Duodenal mucosa (tissue), 2 donors: ENCODE results near the gene FBXO2.
A peak's percentile ranks its signal among the peaks of the same experiment; 100 is the strongest.

Experiments used
- H3K27ac ChIP-seq: one replicate; pipeline ENCODE4 v1.7.0; 2013; ENCODE audit warnings: low read depth, low read length
- H3K27me3 ChIP-seq, 2 donors: one replicate each; pipeline ENCODE4 v1.7.0; 2013; ENCODE audit warnings: low read length in 2 of 2, control low read depth in 1 of 2; ENCODE audit not compliant: insufficient read depth in 2 of 2, control insufficient read depth in 1 of 2
- H3K36me3 ChIP-seq, 2 donors: one replicate each; pipeline ENCODE4 v1.7.0; 2013; ENCODE audit warnings: low read length in 2 of 2, control low read depth in 1 of 2; ENCODE audit not compliant: insufficient read depth in 2 of 2, control insufficient read depth in 1 of 2
- H3K4me1 ChIP-seq, 2 donors: one replicate each; pipeline ENCODE4 v1.7.0; 2013; ENCODE audit warnings: low read length in 2 of 2, control low read depth in 1 of 2; ENCODE audit not compliant: insufficient read depth in 2 of 2, control insufficient read depth in 1 of 2
- H3K4me3 ChIP-seq, 2 donors: one replicate each; pipeline ENCODE4 v1.7.0; 2013; ENCODE audit warnings: low read length in 2 of 2, low read depth in 1 of 2
- H3K9ac ChIP-seq, 2 donors: one replicate each; pipeline ENCODE4 v1.7.0; 2013; ENCODE audit warnings: low read length in 2 of 2, low read depth in 1 of 2
- H3K9me3 ChIP-seq, 2 donors: one replicate each; pipeline ENCODE4 v1.7.0; 2013; ENCODE audit warnings: low read length in 2 of 2, control low read depth in 1 of 2; ENCODE audit not compliant: control insufficient read depth in 1 of 2

Gene FBXO2

DNA sequence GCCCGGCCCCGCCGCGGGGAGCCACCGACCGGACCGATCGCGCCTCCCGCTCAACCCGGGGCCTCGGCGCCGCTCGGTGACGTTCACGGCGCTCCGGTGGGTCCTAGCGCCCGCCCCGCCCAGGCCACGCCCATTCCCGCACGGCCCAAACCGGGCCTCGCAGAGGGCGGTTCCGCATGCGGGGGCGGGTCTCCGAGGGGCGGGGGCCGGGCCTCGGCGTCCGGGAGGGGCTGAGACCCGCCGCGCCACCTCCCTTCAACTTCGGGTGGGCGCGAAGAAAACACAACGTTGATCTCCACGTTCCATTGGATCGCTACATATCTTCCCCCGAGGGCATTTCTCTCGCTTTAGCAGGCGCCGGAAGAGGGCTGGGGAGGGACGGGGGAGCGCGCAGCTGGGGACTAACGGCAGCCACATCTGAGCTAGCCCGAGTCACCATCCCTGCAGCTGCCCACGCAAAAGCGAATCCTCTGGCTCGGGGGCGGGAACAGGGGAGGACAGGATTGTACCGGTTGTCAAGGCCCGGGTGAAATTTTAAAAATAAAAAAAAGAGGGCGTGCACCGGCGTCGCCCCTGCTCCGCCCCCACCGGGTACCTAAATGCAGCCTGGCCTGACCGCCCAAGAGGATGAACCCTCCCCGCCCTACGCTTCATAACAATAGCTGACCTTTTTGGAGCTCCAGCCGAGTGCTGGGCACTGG lies 27.0 kb upstream of the FBXO2 start, which contains the start of gene MAD2L2:
Gene MAD2L2, minus strand, starts transcription at position 78 of the 701 bp plus-strand sequence. CDS start 547 bp downstream, outside the sequence.
- peaks cover 3 to 16% of the 10 kb centered on the region in 2 donors for H3K27me3 ChIP-seq
- no peaks in the 10 kb centered on the region for H3K9me3 ChIP-seq
- peak within 1 kb of the TSS; percentile 84 to 88 for H3K4me3 ChIP-seq
- H3K4me1 ChIP-seq: peaks cover 0 to 13% of the 10 kb centered on the region in 2 donors
- peak within 1 kb of the TSS; percentile 57 to 63 for H3K9ac ChIP-seq
- peak within 1 kb of the TSS; percentile 44 for H3K27ac ChIP-seq
- H3K36me3 ChIP-seq: peaks cover 0 to 2% of the 10 kb centered on the region in 2 donors

DNA sequence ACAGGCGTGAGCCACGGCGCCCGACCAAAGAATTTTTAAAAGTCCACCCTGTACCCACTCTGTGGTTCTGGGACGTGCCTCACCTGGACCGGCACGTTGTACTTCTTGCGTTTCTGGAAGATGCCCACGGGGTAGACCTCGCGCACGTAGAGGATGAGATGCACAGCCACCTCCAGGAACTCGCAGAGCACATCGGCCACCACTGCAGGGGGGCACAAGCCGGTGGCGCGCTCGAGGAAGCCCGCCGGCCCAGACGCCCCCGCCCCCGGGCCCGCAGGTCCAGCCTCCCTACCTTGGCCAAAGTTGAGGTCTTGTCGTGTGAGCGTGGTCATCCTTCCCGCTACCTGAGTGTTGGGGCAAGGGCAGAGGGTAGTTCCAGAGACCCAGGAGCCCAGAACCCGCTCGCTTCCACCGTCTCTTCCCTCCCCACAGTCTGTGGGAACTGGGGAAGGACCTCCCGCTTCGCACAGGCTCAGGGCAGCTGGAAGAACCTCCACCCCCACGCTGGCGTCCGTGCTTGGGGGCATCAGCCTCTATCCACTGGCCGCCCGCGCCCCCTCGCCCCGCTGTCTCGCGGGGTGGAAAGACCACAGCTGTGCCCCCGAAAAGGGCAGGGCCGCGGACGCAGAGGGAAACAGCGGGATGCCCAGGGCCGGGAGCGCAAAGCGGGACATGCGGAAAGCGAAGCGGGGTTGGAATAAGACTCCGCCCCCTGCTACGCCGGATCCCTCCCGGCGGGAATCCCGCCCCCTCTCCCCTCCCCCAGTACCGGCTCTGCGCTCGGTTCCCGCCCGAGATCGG lies 26.2 kb upstream of the FBXO2 start:
- H3K27ac ChIP-seq: peak overlapping the region; percentile 44
- H3K4me3 ChIP-seq: peak overlapping the region; percentile 84 to 88
- H3K9me3 ChIP-seq: no peaks in the 10 kb centered on the region
- H3K27me3 ChIP-seq: peaks cover 3 to 16% of the 10 kb centered on the region in 2 donors
- peaks cover 0 to 13% of the 10 kb centered on the region in 2 donors for H3K4me1 ChIP-seq
- H3K9ac ChIP-seq: peak overlapping the region; percentile 57 to 63
- peaks cover 5 to 9% of the 10 kb centered on the region in 2 donors for H3K36me3 ChIP-seq

DNA sequence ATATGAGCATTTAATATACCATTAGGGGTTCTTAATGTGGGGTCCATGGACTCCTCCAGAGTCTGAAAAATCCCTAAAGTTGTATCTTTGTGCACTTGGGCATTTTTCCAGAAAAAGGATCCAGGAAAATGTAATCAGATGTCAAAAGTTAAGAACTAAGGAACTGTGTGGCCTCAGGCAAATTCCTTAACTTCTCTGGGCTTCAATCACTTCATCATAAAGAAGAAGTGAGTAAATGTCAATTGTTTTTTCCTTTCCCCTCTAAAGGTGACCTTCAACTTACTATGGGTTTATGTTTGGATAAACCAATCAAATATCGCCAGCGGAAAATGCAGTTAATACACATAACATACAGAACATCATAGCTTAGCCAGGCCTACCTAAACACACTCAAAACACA lies 24.2 kb upstream of the FBXO2 start:
- Histone ChIP-seq H3K9me3 (no peaks in the 10 kb centered on the region), H3K4me1 (peaks cover 0 to 13% of the 10 kb centered on the region in 2 donors), H3K27me3 (peaks cover 3 to 13% of the 10 kb centered on the region in 2 donors), H3K36me3 (peaks cover 13 to 15% of the 10 kb centered on the region in 2 donors), H3K4me3 (no peak overlapping the region), H3K27ac (no peak overlapping the region), H3K9ac (no peak overlapping the region)

DNA sequence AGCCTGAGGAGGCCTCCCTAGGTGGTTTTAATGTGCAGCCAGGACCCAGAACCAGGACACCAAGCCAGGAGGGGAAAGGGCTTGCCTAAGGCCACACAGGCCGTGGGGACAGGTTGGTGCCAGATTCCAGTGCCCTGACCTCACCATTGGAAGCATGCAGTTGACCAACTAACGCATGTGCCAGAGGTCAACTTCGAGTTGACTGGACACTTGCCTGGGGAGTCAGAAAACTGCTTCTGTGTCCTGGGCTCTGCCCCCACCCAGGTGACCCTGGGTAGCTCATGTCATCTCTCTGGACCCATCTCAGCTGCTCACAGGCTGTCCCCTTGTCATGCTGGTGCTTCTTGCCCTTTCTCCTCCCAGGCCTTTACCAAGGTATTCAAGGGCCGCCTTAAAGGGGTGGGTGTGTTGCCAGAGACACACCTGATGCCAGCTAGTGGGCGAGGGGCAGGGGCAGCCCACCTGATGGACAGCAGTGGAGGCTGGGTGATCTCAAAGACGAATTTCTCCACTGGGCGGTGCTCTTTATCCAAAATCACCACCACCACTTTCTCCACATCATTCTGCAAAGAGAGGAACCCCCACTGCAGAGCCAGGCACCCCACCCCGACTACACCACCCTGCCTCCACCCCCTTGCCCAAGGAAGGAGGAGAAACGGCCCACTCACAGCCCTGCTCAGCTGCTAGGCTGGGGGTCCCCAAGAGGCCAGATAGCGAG lies 22.3 kb upstream of the FBXO2 start:
- Histone ChIP-seq H3K4me3 (no peak overlapping the region), H3K27me3 (no peaks in the 10 kb centered on the region), H3K36me3 (peaks cover 17 to 22% of the 10 kb centered on the region in 2 donors), H3K4me1 (peaks cover 3 to 14% of the 10 kb centered on the region in 2 donors), H3K9me3 (no peaks in the 10 kb centered on the region), H3K9ac (no peak overlapping the region), H3K27ac (no peak overlapping the region)

DNA sequence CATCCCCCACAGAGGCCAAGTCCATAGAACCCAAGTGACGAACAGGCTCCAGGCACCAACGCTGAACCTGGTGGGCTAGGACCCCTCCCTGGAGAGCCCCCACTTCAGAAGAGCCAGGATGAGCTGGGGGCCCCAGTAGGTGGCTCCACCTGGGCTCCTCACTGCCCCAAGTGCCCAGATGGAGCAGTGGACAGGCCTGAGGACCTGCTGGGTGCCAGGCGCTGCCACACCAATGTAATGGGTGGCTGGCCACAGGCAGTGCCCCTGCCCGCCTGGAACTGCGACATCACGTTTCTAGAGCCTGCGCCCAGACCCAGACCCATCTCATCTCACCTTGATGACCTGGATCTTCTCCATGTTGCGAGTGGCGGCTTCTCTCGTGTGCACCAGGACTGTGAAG lies 21.1 kb upstream of the FBXO2 start:
- peaks cover 17 to 22% of the 10 kb centered on the region in 2 donors for H3K36me3 ChIP-seq
- no peak overlapping the region for H3K4me3 ChIP-seq
- H3K9me3 ChIP-seq: no peaks in the 10 kb centered on the region
- no peaks in the 10 kb centered on the region for H3K27me3 ChIP-seq
- no peak overlapping the region for H3K9ac ChIP-seq
- H3K4me1 ChIP-seq: peaks cover 13 to 15% of the 10 kb centered on the region in 2 donors
- H3K27ac ChIP-seq: no peak overlapping the region

DNA sequence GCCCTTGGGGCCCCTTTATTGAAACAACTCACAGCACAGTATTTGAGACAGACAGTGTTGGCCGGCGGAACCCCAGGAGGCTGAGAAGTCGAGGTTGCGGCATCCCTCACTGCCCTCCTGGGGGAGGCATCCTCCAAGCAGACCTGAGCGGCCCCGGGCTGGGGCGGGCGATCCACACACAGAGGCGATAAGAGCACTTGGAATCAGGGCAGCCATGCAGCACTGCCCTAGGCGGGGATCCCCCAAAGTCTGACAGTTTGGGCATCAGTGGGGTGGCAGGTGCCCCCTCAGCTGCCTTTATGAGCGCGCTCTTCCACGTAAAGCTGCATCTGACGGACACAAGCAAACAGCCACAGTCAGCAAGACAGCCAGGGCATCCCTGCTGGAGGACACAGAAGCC lies 20.3 kb upstream of the FBXO2 start:
- Histone ChIP-seq H3K9me3 (no peaks in the 10 kb centered on the region), H3K27ac (no peak overlapping the region), H3K4me3 (no peak overlapping the region), H3K4me1 (peaks cover 12 to 13% of the 10 kb centered on the region in 2 donors), H3K36me3 (peaks cover 17 to 22% of the 10 kb centered on the region in 2 donors), H3K27me3 (no peaks in the 10 kb centered on the region), H3K9ac (no peak overlapping the region)

DNA sequence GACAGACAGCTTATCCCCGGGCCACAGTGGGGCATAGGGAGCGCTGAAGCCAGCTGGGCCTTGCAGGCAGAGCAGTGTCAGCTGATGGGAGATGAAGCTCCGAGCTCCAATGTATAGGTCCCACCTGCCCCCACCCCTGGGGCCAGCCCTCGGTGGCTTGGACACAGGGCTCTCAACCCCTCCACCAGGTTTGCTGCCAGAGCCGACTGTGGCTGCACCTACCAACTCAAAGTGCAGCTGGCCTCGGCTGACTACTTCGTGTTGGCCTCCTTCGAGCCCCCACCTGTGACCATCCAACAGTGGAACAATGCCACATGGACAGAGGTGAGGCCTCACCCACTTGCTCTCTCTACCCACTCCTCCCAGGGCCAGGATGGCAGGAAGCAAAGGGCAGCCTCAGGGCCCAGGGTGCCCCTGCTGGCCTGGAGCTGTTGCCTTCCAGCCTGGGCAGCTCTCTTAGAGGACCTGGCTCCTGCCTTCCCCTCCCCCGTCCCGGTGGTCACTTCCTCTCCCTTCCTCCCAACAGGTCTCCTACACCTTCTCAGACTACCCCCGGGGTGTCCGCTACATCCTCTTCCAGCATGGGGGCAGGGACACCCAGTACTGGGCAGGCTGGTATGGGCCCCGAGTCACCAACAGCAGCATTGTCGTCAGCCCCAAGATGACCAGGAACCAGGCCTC lies 19.0 kb upstream of the FBXO2 start:
- Histone ChIP-seq H3K4me1 (peaks cover 12 to 13% of the 10 kb centered on the region in 2 donors), H3K27ac (no peak overlapping the region), H3K4me3 (no peak overlapping the region), H3K9ac (no peak overlapping the region), H3K9me3 (no peaks in the 10 kb centered on the region), H3K27me3 (no peaks in the 10 kb centered on the region), H3K36me3 (peaks cover 17 to 27% of the 10 kb centered on the region in 2 donors)

DNA sequence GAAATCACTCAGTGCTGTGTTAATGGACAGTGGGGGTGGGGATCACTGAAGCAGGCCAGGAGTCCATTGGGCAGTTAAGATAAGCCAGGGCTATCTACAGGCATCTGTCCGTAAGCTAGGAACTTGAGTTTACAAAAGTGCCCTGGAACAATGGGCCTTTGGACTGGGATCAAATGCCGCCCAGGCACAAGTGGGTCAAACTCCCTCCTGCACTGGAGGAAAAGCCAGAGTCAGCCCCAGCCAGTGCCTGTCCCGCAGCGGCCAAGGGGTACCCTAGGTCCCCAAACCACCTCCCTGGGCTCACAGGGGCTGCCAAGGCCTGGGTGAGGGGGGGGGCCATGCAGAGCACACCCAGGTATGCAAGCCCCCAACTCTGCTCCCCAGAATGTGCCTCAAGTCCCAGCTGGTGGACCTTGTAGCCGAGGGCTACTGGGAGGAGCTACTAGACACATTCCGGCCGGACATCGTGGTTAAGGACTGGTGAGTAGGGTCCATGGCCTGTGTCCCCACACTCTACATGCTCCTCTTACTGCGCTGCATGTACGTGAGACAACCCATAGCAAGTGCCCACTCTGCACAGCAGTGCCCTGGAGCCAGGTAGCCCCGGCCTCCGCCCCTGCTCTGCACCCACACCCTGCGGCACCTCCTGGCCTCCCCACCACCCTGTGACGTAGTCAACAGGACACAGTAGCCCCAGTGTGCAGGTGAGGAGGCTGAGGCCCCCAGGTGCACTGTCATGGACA lies 17.5 kb upstream of the FBXO2 start:
- Histone ChIP-seq H3K4me3 (no peak overlapping the region), H3K4me1 (peaks cover 12 to 13% of the 10 kb centered on the region in 2 donors), H3K9ac (no peak overlapping the region), H3K27ac (no peak overlapping the region), H3K27me3 (no peaks in the 10 kb centered on the region), H3K9me3 (no peaks in the 10 kb centered on the region), H3K36me3 (peaks cover 17 to 27% of the 10 kb centered on the region in 2 donors)

DNA sequence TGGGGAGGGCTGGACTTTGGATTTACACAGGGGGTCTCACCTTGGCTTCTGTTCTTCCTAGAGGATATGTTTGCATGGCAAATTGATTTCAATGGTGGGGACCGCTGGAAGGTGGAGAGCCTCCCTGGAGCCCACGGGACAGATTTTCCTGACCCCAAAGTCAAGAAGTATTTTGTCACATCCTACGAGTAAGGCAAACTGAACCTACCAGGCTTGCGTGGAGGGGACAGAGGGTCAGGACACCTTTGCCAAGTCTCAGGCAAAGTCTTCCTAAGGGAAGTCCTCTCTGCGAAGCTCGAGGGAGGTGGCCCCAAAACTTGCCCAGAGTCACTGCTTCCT lies 16.9 kb upstream of the FBXO2 start:
- Histone ChIP-seq H3K36me3 (peaks cover 14 to 27% of the 10 kb centered on the region in 2 donors), H3K4me3 (no peak overlapping the region), H3K27me3 (no peaks in the 10 kb centered on the region), H3K4me1 (peaks cover 12 to 13% of the 10 kb centered on the region in 2 donors), H3K27ac (no peak overlapping the region), H3K9me3 (no peaks in the 10 kb centered on the region), H3K9ac (no peak overlapping the region)
